GM19324 (cell line): Measurements from ENCODE around the gene E2F7.
"Not testable (repeated sequence)": the region's sequence is repeated elsewhere in the genome, so short reads cannot be mapped to it uniquely, and the experiment has no call there.

ENCODE experiments used
- ATAC-seq: cut with Tn5 transposase; IDR thresholded peaks from one replicate; pipeline ENCODE4 v1.9.1; 2021; ENCODE audit warnings: mild to moderate bottlenecking, moderate library complexity; ENCODE audit not compliant: unreplicated experiment, low FRiP score

The E2F7 gene

GRCh38 chr12:77065361-77066204 is at the start of gene E2F7:
E2F7 (minus strand) TSS chr12:77065569; CDS start chr12:77064635, 934 bp downstream.
- ATAC-seq: peak; percentile 80

DNA sequence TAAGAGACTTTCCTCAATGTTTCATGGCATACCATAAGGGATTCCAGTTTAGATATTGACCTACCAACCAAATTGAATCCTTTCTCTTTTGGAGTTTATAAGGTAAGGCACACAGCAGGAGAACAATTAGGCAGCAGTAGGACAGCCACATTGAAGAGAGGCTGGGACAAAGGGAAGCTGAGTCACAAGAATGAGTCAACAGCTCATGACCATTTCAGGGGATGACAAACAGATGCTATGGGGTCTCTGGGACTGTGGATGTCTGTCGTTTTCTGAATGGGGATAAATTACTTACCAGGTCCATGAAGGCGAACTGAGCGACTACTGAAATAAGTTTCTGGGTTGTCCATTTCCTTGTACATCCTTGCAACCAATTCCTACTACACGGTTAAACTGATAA is 48.6 kb upstream of the E2F7 start:
- ATAC-seq: no peak

GRCh38 chr12:77108707-77109106 is 43.3 kb upstream of the E2F7 start:
- no peak for ATAC-seq

DNA sequence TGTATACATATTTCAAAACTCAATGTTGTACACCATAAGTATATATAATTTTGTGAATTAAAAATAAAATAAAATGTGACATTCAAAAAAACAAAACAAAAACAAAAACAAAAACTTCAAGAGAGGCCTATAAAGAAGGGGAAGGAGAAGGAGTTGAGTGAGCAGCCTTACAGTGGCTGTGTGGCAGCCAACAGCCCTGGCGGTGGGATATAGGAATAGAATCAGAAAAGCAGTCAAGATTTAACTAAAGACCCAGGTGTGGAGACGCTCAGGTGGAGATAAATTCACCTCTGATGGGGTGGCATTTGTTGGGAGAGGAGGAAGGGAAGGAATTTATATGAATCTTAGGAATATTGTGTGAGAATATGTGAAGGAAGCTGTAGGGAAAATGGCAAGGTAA is 41.8 kb upstream of the E2F7 start:
- no peak for ATAC-seq

DNA sequence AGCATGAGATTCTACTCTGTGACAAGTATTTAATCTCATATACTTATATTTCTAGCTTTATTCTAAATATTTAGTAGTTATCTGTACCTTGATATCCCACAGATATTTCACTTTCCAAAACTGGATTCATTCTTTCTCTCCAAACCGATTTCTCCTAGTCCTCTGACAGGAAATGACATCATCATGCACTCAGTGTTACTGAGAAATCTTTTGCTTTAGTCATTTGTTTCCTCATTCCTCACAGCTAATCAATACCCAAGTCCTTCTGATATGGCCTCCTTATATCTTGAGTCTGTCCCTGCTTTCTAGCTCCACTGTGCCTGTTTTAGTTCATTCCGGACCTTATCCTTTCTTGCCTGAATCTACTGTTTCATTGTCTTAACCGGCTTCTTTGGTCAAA is 39.4 kb upstream of the E2F7 start:
- no peak for ATAC-seq

GRCh38 chr12:77104286-77104685 is 38.9 kb upstream of the E2F7 start:
- ATAC-seq: no peak

DNA sequence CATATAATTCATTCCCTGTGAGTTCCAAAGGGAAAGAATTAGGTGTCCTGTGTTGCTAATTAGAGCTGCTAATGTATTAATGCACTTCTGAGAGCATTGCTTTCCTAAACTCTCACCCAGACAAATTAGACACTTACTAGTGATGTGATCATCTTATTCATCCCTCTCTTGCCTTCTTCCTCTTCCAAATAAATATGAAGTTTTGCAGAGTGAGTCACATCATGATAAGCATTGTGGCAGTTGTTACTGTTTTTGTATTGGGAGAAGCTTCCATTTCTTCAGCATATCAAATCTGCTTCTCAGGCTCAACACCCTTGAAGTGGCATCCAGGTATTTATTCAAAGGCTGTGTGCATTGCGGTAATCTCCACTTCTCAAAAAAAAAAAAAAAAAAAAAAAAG is 37.3 kb upstream of the E2F7 start:
- ATAC-seq: no peak

- ATAC-seq: no peak
These were observed 36.8 kb upstream of the E2F7 start for GRCh38 chr12:77102123-77102522.

DNA sequence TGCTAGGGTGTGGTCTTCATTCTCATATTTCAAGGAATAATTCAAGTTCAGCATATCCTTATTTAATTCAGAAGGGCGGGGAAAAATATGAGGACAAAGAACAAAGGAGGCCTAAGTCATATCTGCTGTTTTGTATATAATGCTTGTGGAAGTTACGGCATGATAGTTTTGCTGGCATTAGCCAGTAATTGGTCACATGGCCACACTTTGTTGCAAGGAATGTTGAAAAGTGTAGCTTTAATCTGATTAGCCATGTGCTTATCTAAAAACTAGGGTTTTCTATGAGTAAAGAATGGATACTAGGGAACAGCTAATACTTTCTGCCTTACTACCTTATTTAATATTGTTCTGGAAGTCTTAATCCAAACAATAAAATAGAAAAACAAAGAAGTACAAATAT is 34.4 kb upstream of the E2F7 start:
- no peak for ATAC-seq

- no peak for ATAC-seq
These were observed 32.5 kb upstream of the E2F7 start for GRCh38 chr12:77097846-77098245.

- ATAC-seq: not testable (repeated sequence)
These were observed 26.9 kb upstream of the E2F7 start for GRCh38 chr12:77092227-77092626.

DNA sequence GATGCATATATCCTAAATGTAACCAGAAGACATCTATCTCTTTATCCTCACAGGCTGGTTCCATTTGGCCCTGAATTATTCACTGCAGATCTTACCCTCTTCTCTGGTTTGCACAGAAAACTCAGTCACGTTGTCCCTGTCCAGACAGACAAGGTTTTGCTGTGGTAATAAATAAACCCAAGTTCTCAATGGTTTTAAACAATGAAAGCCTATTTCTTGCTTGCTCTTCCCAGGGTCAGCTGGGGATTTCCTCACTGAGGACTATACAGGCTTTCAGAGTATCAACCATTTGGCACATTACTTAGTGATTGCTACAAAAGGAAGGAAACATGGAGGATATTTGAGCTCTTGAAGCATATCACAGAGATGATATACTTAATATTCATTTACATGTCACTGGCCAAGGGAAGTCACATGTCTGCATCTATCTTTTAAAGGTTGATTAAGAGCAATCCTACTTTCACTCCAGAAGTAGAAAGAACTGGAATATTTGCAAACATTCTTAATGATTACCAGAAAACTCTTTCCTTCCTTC is 24.4 kb upstream of the E2F7 start:
- no peak for ATAC-seq

DNA sequence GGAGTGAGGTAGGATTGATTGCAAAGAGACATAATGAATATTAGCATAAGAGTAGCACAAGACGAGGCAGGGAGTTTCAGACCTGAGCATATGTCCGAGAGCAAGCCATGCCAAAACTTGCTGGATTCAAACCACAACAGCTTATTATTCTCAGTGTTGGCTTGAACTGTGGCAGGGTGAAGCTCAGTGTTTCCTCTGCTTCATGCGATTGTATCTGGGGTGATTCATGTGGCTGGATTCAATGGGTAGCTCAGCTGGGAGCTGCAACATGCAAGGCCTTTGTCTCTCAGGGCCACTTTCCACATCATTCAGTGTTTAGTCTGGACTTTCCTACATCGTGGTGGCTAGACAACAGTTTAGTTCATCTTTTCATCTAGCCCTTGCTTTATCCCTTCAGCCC is 22.1 kb upstream of the E2F7 start:
- no peak for ATAC-seq

DNA sequence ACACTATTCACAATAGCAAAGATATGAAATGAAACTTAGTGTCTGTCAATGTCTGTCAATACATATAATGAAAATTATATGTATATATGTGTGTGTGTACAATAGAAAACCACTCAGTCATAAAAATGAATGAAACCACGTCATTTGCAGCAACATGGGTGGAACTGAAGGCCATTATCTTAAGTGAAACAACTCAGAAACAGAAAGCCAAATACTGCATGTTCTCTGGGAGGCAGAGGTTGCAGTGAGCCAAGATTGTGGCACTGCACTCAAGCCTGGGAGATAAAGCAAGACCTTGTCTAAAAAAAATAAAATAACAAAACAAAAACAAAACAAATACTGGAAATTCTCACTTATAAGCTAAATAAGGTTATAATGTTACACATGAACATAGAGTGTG is 16.7 kb upstream of the E2F7 start:
- ATAC-seq: no peak

- no peak for ATAC-seq
These were observed 14.3 kb upstream of the E2F7 start for GRCh38 chr12:77079631-77080030.

DNA sequence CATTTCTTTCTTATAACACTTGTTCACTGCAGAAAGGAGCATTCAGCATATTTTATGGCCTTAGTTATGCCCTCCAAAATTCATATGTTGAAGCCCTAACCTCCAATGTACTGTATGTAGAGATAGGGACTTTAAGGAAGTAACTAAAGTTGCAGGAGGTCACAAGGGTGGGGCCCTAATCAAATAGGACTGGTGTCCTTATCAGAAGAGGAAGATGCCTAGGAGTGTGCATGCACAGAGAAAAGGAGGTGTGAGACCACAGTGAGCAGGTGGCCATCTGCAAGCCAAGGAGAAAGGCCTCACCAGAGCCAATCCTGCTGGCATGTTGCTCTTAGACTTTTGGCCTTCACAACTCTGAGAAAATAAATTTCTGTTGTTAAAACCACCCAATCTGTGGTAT is 12.9 kb upstream of the E2F7 start:
- ATAC-seq: no peak

DNA sequence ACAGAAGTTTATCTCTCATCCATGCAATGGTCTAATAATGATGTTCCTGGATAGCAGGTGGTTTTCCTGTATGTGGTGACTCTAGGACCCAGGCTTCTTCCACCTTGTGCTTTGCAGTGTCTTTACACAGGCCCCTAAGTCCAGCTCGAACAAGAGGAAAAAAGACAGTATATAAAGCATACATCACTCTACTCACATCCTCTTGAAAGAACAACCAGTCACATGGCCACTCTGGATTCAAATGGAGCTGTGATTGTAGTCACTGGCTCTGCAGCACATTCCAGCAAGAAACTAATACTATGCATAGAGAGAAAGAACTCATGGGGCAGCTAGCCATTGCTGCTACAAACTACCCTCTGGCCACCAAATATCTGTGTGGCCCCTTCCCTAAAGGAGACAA is 11.5 kb upstream of the E2F7 start:
- ATAC-seq: no peak

DNA sequence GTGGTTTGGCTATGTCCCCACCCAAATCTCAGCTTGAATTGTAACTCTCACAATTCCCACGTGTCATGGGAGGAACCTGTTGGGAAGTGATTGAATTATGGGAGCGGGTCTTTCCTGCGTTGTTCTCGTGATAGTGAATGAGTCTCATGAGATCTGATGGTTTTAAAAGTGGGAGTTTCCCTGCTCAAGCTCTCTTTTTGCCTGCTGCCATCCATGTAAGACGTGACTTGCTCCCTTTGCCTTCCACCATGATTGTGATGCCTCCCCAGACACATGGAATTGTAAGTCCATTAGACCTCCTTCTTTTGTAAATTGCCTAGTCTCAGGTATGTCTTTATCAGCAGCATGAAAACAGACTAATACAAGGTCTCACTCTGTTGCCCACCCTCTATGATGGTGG is 8.5 kb upstream of the E2F7 start:
- not testable (repeated sequence) for ATAC-seq

- ATAC-seq: no peak
These were observed 7.6 kb upstream of the E2F7 start for GRCh38 chr12:77072833-77073495.

GRCh38 chr12:77070800-77071449 is 5.6 kb upstream of the E2F7 start:
- ATAC-seq: no peak

DNA sequence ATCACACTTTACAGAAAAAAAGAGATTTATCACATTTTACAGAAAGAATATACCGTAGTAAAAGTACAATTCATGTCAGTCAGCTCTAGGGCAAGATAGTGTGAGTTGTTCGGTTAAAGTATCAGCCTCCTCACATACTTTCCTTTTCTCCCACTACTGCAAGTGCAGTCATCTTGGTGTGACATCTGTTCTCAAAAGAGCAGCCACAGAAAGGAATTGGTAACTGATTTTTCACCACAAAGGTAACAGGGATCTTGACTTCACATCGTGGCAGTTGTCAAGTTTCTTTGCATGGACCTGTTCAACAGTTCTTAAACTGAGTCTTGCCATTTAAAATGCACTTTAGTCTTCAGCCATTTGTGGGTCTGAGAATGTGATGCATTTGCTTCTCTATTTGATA is 5.0 kb upstream of the E2F7 start:
- peak; percentile 76 for ATAC-seq
